GM10266 (cell line): ENCODE measurements around the gene NAA60.

Experiments
- DNase-seq: peaks from one replicate; pipeline ENCODE4 v3.0.0; 2012; ENCODE audit errors: extremely low spot score
- TF ChIP-seq, protein P1 (sequence below): IDR thresholded peaks from 2 replicates; pipeline ENCODE4 v1.5.1; 2012; ENCODE audit warnings: mild to moderate bottlenecking, low read depth; ENCODE audit not compliant: control insufficient read depth, insufficient read depth; ENCODE audit errors: missing control alignments

The NAA60 gene

DNA sequence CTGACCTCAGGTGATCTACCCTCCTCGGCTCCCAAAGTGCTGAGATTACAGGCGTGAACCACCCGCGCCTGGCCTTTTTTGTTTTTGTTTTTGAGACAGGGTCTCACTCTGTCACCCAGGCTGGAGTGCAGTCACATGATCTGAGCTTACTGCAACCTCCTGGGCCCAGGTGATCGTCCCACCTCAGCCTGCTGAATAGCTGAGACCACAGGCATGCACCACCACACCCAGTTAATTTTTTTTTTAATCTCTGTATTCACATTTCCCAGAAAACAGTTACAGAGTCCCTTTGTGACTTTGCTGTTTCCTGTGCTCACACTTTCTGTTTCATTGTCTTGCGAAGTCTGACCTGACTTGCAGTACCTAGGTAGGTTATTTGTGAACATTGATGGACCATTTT is 60.0 kb downstream of the NAA60 start:
- no peak for DNase-seq
- TF ChIP-seq, protein P1, sequence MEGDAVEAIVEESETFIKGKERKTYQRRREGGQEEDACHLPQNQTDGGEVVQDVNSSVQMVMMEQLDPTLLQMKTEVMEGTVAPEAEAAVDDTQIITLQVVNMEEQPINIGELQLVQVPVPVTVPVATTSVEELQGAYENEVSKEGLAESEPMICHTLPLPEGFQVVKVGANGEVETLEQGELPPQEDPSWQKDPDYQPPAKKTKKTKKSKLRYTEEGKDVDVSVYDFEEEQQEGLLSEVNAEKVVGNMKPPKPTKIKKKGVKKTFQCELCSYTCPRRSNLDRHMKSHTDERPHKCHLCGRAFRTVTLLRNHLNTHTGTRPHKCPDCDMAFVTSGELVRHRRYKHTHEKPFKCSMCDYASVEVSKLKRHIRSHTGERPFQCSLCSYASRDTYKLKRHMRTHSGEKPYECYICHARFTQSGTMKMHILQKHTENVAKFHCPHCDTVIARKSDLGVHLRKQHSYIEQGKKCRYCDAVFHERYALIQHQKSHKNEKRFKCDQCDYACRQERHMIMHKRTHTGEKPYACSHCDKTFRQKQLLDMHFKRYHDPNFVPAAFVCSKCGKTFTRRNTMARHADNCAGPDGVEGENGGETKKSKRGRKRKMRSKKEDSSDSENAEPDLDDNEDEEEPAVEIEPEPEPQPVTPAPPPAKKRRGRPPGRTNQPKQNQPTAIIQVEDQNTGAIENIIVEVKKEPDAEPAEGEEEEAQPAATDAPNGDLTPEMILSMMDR, result no peak

DNA sequence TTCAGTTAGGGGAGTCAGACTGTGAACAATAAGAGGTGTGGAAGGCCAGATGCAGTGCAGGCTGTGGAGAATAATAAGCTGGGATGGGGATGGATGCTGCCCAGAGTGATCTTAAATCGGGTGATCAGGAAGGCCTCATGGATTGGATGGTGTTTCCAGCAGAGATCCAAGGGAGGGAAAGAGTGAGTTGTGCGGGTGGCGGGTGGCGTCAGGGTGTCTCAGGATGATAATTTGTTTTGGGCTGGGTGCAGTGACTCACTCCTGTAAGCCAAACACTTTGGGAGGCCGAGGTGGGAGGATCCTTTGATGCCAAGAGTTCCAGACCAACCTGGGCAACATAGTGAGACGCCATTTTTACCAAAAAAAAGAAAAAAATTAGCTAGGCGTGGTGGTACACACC is 65.3 kb downstream of the NAA60 start:
- no peak for DNase-seq
- TF ChIP-seq, protein P1, result no peak

DNA sequence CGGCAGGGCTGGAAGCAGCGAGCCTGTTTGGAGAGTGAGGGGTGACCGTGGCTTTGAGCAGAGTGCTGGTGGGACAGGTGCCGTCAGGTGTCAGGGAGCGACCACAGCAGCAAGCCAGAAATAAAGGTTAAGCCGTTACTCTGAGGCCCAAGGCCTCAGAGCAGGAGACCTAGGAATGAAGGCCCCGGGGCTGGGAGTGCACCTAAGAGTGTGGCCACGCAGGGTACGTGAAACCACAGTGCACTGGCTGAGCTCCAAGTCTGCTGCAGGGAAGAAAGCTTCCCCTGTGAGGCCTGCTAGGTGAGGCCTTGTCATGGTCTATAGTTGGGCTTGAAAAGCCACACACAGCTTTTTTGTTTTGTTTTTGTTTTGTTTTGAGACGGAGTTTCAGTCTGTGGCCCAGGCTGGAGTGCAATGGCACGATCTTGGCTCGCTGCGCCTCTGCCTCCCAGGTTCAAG is 66.0 kb downstream of the NAA60 start:
- DNase-seq, result peak; percentile 71
- TF ChIP-seq, protein P1, result no peak

DNA sequence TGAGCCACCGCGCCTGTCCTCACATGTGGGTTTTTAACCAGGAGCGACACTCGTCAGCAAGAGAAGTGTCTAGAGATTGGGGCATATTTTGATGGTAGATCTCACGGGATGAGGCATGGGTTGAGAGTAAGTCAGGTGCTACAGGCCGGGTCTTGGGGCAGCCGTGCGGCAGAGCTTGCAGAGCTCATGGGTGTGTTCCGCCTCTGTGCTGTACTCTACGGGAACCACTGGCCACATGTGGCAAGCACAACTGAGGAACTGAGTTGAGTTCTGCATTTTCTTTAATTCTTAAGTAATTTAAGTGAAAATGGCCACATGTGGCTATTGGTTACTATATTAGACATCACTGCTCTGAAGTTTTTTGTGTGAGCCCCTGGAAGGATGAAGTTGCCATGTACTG is 66.9 kb downstream of the NAA60 start:
- DNase-seq, result no peak
- TF ChIP-seq, protein P1, result no peak

DNA sequence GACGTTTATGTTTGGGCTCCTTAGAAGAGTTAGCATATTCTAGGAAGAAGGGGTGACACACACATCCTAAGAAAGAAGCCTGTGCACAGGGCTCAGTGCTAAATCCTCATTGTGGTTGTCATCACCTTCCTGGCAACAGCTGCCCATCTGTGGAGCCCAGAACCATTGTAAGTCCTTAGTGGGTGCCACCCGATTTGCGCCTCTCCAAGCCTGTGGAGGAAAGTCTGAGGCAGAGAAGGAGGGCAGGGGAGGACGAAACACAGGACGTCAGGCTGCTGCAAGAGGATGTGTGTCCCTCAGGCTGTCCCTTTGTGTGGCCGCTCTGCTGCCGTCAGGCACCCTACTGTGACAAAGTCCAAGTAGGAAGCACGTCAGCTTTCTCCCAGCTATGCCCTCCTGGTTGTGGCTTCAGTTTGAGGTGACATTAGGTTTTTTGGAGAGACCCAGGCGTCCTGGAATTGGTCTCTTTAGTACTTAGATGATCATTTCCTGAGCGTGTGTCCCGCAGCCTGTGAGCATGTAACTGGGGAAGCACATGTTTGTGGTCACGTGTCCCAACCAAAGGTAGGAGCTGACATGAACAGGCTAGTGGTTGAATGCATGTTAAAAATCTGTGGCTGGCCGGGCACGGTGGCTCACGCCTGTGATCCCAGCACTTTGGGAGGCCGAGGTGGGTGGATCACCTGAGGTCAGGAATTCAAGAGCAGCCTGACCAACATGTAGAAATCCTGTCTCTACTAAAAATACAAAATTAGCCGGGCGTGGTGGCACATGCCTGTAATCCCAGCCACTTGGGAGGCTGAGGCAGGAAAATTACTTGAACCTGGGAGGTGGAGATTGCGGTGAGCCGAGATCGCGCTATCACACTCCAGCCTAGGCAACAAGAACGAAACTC is 68.1 kb downstream of the NAA60 start:
- DNase-seq, result no peak
- TF ChIP-seq, protein P1, result no peak

DNA sequence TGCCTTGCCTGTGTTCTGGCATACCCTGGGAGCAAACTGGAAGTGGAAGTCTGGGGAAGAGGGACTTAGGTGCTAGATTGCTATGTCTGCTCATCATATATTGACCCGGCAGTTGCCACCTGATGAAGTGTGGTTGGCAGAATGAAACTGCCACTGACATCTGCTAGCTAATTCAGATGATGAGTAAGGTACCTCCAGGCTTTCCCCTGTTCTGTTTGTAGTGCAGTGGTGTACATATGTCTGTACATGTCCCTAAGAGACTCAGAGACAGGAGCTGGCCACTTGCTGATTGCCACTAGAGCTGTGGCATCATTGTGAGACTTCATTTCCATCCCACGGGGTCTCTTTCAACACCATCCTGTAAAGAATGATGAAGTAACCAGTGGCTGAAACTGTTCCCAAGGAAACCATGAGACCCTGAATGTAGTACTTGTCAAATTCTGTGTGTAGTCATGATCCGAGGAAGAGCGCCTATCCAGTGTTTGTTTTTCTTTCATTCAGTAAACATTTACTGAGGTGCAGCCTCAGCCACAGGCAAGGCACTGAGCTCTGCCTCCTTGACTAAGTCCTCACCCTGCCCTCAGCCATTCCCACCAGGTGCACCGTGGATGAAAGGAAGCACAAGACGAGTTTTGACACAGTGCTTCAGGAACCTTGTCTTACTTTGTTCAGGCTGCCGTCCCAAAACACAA is 70.6 kb downstream of the NAA60 start:
- no peak for DNase-seq
- TF ChIP-seq, protein P1, result no peak

DNA sequence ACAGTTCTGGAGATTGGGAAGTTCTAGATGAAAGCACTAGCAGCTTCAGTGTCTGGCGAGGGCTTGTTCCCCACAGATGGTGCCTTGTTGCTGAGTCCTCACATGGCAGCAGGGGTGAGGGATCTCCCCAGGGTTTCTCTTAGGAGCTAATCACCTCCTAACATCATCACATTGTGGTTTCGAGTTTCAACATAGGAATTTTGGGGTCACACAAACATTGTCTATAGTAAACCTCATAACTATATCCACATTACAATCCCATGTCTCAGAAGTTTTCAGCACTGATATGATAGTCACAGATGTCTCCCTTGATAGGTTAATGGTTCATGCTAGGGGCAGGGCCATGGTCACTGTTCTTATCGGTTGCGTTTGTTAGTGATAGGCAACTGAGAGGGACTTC is 71.1 kb downstream of the NAA60 start:
- DNase-seq, result no peak
- TF ChIP-seq, protein P1, result no peak
